DND-41 (cell line): ENCODE results near the gene MFAP1.

Experiments
- ATAC-seq: fragments of 200-7000 bp; cut with Tn5 transposase; 3 replicates; pipeline ENCODE4 v1.9.1; 2021; ENCODE audit warnings: low read depth; ENCODE audit not compliant: insufficient read depth
- DNase-seq: peaks from one replicate; pipeline ENCODE4 v3.0.0-alpha.2; 2020
- H2AFZ ChIP-seq: 2 replicates; pipeline ENCODE4 v1.6.0; 2012; ENCODE audit warnings: low read depth, low read length
- H3K27ac ChIP-seq: 2 replicates; pipeline ENCODE4 v1.5.1; 2012; ENCODE audit warnings: low read length, inconsistent platforms
- H3K27me3 ChIP-seq: fragments of 200-600 bp; sonication (generic); 2 replicates; pipeline ENCODE4 v1.6.0; 2012; ENCODE audit warnings: low read length, mild to moderate bottlenecking, inconsistent platforms; ENCODE audit not compliant: insufficient read depth, poor library complexity
- H3K36me3 ChIP-seq: 2 replicates; pipeline ENCODE4 v1.5.1; 2012; ENCODE audit warnings: low read length, inconsistent platforms; ENCODE audit not compliant: insufficient read depth
- H3K4me1 ChIP-seq: 2 replicates; pipeline ENCODE4 v1.5.1; 2012; ENCODE audit warnings: mild to moderate bottlenecking, low read length; ENCODE audit not compliant: insufficient read depth
- H3K4me2 ChIP-seq: 2 replicates; pipeline ENCODE4 v1.6.0; 2012; ENCODE audit warnings: mild to moderate bottlenecking, moderate library complexity, low read length, inconsistent platforms; ENCODE audit not compliant: insufficient read depth
- H3K4me3 ChIP-seq, 2 experiments: fragments of 200-600 bp in 1 of 2; shearing (Covaris generic) in 1 of 2; 2 replicates each; pipeline ENCODE4 v1.5.1; 2012 to 2016; ENCODE audit warnings: inconsistent platforms in 2 of 2, low read length in 2 of 2, mild to moderate bottlenecking in 2 of 2, low read depth in 1 of 2, moderate library complexity in 1 of 2
- H3K79me2 ChIP-seq: 2 replicates; pipeline ENCODE4 v1.6.0; 2012; ENCODE audit warnings: low read length, inconsistent platforms; ENCODE audit not compliant: insufficient read depth
- H3K9ac ChIP-seq: 2 replicates; pipeline ENCODE4 v1.6.0; 2012; ENCODE audit warnings: low read depth, mild to moderate bottlenecking, inconsistent platforms, low read length, moderate library complexity
- H3K9me3 ChIP-seq: 2 replicates; pipeline ENCODE4 v1.5.1; 2012; ENCODE audit warnings: low read length, moderate library complexity, mild to moderate bottlenecking, inconsistent platforms; ENCODE audit not compliant: insufficient read depth, severe bottlenecking
- H4K20me1 ChIP-seq: 2 replicates; pipeline ENCODE4 v1.6.0; 2012; ENCODE audit warnings: low read length; ENCODE audit not compliant: insufficient read depth
- EZH2 ChIP-seq: IDR thresholded peaks from 3 replicates; pipeline ENCODE4 v1.6.1; 2012; ENCODE audit warnings: borderline replicate concordance, low read depth, mild to moderate bottlenecking, moderate library complexity, low read length, inconsistent platforms; ENCODE audit not compliant: severe bottlenecking
- TF ChIP-seq, protein P1 (sequence below): IDR thresholded peaks from 2 replicates; pipeline ENCODE4 v1.5.1; 2012; ENCODE audit warnings: borderline replicate concordance, low read length, moderate library complexity, mild to moderate bottlenecking; ENCODE audit not compliant: poor library complexity, severe bottlenecking; ENCODE audit errors: extremely low read depth

Gene MFAP1

DNA sequence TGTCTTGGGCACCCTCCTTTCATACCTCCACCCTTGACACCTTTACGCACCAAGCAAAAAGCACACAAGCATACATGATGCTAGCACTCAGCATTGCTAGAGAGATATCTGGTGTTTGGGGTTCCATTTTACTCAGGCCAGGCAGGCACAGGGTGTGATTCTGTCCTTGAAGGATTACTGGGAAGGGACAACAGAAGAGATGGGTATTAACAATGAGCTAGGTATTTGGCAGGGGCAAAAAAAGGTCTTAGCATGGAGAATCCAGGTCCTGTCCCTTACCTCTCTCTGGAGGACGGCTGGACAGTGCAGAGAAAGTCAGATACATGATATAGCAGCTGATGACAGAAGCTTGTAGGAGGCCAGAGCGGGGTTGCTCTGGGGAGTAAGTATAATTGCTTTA, 27.9 kb downstream of the MFAP1 start:
- Histone ChIP-seq H3K36me3 (peaks cover 75% of the 10 kb centered on the region), H3K9ac (no peak overlapping the region), H3K27me3 (no peaks in the 10 kb centered on the region), H3K4me2 (no peak overlapping the region), H4K20me1 (peaks cover 37% of the 10 kb centered on the region), H2AFZ (no peak overlapping the region), H3K79me2 (peaks cover 48% of the 10 kb centered on the region), H3K4me3 (no peak overlapping the region), H3K9me3 (no peaks in the 10 kb centered on the region), H3K4me1 (peaks cover 43% of the 10 kb centered on the region), H3K27ac (no peak overlapping the region)
- DNase-seq (no peak), ATAC-seq (no peak)
- TF ChIP-seq EZH2, result no peak
- TF ChIP-seq, protein P1, sequence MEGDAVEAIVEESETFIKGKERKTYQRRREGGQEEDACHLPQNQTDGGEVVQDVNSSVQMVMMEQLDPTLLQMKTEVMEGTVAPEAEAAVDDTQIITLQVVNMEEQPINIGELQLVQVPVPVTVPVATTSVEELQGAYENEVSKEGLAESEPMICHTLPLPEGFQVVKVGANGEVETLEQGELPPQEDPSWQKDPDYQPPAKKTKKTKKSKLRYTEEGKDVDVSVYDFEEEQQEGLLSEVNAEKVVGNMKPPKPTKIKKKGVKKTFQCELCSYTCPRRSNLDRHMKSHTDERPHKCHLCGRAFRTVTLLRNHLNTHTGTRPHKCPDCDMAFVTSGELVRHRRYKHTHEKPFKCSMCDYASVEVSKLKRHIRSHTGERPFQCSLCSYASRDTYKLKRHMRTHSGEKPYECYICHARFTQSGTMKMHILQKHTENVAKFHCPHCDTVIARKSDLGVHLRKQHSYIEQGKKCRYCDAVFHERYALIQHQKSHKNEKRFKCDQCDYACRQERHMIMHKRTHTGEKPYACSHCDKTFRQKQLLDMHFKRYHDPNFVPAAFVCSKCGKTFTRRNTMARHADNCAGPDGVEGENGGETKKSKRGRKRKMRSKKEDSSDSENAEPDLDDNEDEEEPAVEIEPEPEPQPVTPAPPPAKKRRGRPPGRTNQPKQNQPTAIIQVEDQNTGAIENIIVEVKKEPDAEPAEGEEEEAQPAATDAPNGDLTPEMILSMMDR, result no peak

- H3K4me3 ChIP-seq, result no peak overlapping the region
- H3K27ac ChIP-seq, result no peak overlapping the region
- H3K9me3 ChIP-seq, result no peaks in the 10 kb centered on the region
- no peak for DNase-seq
- no peak for ATAC-seq
- H2AFZ ChIP-seq, result no peak overlapping the region
- peaks cover 73% of the 10 kb centered on the region for H3K36me3 ChIP-seq
- TF ChIP-seq, protein P1, result no peak
- no peak for TF ChIP-seq EZH2
- H3K4me2 ChIP-seq, result no peak overlapping the region
- peaks cover 42% of the 10 kb centered on the region for H3K79me2 ChIP-seq
- H3K4me1 ChIP-seq, result peaks cover 42% of the 10 kb centered on the region
- peaks cover 37% of the 10 kb centered on the region for H4K20me1 ChIP-seq
- no peak overlapping the region for H3K9ac ChIP-seq
- H3K27me3 ChIP-seq, result no peaks in the 10 kb centered on the region
These were observed 28.5 kb downstream of the MFAP1 start for GRCh38 chr15:43795997-43796396.

DNA sequence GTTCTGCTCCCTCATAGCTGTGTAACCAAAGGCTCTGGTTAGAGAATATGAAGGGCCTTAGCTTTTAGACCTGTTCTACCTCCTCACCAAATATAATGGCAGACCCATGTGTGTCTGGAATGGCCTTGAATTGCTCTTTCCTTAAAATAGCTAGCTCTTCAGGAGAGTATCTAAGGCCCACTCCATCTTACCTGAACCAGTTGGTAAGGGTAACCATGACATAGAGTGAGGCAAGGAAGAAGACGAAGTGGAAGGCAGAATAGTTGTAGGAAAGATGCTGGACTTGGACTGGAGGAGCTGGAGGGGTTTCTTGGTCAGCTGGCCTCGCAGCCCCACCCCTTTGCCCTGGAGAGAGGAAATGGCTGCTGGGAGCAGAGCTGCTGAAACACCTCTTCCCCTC, 29.3 kb downstream of the MFAP1 start:
- TF ChIP-seq, protein P1, result no peak
- no peak for TF ChIP-seq EZH2
- Histone ChIP-seq H3K4me1 (peaks cover 41% of the 10 kb centered on the region), H3K36me3 (peaks cover 69% of the 10 kb centered on the region), H4K20me1 (peaks cover 37% of the 10 kb centered on the region), H2AFZ (no peak overlapping the region), H3K27me3 (no peaks in the 10 kb centered on the region), H3K79me2 (peaks cover 36% of the 10 kb centered on the region), H3K9ac (no peak overlapping the region), H3K27ac (no peak overlapping the region), H3K9me3 (no peaks in the 10 kb centered on the region), H3K4me2 (no peak overlapping the region), H3K4me3 (no peak overlapping the region)
- no peak for DNase-seq
- no peak for ATAC-seq
